ENCODE measurements around the gene LIN37.

DNA sequence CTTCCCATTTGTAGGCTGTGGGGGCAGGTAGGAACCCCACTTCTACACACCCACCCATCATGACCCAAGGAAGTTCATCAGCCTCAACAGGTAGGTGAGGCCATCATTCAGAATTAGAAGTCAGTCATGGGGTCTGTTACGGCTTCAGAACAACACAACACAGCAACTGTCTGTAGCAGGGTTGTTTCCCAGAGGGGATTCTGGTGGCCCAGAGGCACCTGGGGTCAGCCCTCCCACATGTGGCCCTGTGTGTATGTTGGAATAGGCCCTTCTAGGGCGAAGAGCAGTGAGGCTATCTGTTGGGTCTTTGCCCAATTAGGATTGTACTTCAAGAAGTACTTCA is 9.5 kb upstream of the LIN37 start:
- no peak for TF ChIP-seq POLR2AphosphoS5 (IDR thresholded peaks at IDR 0.05; ENCODE audit: low read depth, low read length)
- no peak for TF ChIP-seq REST (IDR thresholded peaks at IDR 0.05; ENCODE audit: insufficient read depth in 1 of 2, low read depth in 2 of 2, low read length in 2 of 2)
- TF ChIP-seq SIN3A (IDR thresholded peaks at IDR 0.05; ENCODE audit: borderline replicate concordance, insufficient read depth, low read length), result no peak
- no peak for TF ChIP-seq TAF1 (IDR thresholded peaks at IDR 0.05; ENCODE audit: borderline replicate concordance, insufficient read depth, low read length)
- no peak for TF ChIP-seq FOXP2 (optimal IDR thresholded peaks at IDR 0.05; ENCODE audit: borderline replicate concordance, extremely low read depth, extremely low read length, insufficient read depth)
